ENCODE measurements around the gene PPP2R2C.

DNA sequence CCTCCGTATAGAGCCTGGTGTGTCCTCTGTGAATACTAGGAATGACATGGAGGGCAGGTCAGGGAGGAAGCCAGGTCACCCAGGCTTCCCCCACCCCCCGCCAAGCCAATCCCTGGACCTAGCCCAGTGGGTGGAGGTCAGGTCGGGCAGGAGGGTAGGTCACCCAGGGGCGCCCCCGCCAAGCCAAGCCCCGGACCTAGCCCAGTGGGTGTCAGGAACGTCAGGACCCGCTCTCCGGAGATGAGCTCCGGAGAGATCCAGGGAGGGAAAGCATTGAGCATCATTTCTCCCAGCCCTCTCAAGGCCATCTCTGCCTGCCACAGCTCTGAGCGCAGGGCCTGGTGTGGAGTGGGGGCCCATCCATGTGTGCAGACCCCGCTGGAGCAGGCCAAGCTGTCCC is 154.2 kb downstream of the PPP2R2C start:
- no peak for TF ChIP-seq ZNF335 (tag by site-specific recombination; conservative IDR thresholded peaks at IDR 0.05)
- no peak for TF ChIP-seq PBX3 (CRISPR knock-in tag; IDR thresholded peaks at IDR 0.05)
- TF ChIP-seq ZBTB44 (tag by site-specific recombination; IDR thresholded peaks at IDR 0.05), result no peak
- TF ChIP-seq, protein P1, sequence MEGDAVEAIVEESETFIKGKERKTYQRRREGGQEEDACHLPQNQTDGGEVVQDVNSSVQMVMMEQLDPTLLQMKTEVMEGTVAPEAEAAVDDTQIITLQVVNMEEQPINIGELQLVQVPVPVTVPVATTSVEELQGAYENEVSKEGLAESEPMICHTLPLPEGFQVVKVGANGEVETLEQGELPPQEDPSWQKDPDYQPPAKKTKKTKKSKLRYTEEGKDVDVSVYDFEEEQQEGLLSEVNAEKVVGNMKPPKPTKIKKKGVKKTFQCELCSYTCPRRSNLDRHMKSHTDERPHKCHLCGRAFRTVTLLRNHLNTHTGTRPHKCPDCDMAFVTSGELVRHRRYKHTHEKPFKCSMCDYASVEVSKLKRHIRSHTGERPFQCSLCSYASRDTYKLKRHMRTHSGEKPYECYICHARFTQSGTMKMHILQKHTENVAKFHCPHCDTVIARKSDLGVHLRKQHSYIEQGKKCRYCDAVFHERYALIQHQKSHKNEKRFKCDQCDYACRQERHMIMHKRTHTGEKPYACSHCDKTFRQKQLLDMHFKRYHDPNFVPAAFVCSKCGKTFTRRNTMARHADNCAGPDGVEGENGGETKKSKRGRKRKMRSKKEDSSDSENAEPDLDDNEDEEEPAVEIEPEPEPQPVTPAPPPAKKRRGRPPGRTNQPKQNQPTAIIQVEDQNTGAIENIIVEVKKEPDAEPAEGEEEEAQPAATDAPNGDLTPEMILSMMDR (tag by site-specific recombination; IDR thresholded peaks at IDR 0.05), result no peak
- TF ChIP-seq ZNF843 (tag by site-specific recombination; IDR thresholded peaks at IDR 0.05), result no peak
- no peak for TF ChIP-seq ZNF776 (tag by site-specific recombination; IDR thresholded peaks at IDR 0.05; ENCODE audit: borderline replicate concordance)
- no peak for TF ChIP-seq GLIS1 (tag by site-specific recombination; IDR thresholded peaks at IDR 0.05)
- TF ChIP-seq, protein P2, sequence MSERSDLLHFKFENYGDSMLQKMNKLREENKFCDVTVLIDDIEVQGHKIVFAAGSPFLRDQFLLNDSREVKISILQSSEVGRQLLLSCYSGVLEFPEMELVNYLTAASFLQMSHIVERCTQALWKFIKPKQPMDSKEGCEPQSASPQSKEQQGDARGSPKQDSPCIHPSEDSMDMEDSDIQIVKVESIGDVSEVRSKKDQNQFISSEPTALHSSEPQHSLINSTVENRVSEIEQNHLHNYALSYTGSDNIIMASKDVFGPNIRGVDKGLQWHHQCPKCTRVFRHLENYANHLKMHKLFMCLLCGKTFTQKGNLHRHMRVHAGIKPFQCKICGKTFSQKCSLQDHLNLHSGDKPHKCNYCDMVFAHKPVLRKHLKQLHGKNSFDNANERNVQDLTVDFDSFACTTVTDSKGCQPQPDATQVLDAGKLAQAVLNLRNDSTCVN (tag by site-specific recombination; optimal IDR thresholded peaks at IDR 0.05), result no peak
- TF ChIP-seq ZNF311 (tag by site-specific recombination; IDR thresholded peaks at IDR 0.05; ENCODE audit: borderline replicate concordance), result no peak
- no peak for TF ChIP-seq ZNF426 (tag by site-specific recombination; IDR thresholded peaks at IDR 0.05)
- TF ChIP-seq GLIS2 (tag by site-specific recombination; IDR thresholded peaks at IDR 0.05), result no peak
